SIG-M5 treated with dmso at 0.1 percent for 504 hours (cell line): ENCODE measurements around the gene GAS6.
"Not testable (repeated sequence)": the region's sequence is repeated elsewhere in the genome, so short reads cannot be mapped to it uniquely, and the experiment has no call there.

Source experiments
- DNase-seq: peaks from one replicate; lab custom pipeline; 2025; ENCODE audit not compliant: unreplicated experiment; lab: John Stamatoyannopoulos, UW

GAS6 gene

DNA sequence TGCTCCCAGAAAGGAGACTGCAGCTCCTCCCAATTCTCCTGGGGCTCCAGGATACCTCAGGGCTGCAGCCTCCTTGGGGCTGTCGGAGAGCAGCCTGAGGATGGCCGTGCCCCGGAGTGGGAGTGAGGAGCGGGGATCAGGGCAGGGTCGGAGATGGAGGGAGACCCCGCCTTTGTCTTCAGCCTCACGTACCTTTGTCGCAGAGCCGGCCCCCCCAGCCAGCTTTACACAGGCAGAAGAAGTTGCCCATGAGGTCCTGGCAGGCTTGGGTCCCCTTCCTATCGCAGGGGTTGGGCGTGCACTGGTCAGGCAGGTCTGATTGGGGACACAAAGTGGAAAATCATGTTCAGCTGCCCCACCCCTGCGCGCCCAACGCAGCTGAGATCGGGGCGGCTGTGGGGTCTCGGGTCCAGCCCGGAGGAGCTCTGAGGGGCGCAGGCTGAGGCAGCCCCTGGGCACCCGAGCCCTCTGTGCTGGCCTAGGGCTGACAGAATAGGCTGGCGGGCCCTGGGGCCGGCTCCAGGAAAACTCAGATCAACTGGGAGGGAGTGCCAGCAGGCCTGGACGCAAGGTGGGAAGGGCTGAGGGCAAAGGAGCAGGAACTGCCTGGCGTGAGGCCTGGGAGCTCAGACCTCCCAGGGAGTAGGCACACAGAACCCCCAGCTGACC is 24.2 kb downstream of the GAS6 start:
- no peak for DNase-seq

DNA sequence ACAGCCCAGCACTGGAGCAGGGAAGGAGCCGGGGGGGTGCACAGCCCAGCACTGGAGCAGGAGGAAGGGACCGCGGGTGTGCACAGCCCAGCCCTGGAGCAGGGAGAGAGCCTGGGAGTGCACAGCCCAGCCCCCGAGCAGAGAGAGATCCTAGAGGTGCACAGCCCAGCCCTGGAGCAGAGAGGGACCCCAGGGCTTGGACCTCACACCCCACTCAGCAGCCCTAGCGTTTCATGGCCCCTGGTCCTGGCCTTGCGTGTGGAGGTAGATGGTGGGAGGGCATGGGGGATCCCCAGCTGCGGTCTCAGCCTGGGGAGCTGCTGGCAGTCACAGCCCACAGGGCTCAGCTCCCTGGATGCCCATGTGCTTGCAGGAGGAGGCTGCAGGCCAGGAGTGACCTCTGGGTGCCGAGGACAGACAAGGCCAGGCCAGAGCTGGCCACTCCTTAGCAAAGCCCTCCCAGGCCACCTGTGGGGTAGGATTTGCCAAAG is 25.1 kb downstream of the GAS6 start:
- no peak for DNase-seq

DNA sequence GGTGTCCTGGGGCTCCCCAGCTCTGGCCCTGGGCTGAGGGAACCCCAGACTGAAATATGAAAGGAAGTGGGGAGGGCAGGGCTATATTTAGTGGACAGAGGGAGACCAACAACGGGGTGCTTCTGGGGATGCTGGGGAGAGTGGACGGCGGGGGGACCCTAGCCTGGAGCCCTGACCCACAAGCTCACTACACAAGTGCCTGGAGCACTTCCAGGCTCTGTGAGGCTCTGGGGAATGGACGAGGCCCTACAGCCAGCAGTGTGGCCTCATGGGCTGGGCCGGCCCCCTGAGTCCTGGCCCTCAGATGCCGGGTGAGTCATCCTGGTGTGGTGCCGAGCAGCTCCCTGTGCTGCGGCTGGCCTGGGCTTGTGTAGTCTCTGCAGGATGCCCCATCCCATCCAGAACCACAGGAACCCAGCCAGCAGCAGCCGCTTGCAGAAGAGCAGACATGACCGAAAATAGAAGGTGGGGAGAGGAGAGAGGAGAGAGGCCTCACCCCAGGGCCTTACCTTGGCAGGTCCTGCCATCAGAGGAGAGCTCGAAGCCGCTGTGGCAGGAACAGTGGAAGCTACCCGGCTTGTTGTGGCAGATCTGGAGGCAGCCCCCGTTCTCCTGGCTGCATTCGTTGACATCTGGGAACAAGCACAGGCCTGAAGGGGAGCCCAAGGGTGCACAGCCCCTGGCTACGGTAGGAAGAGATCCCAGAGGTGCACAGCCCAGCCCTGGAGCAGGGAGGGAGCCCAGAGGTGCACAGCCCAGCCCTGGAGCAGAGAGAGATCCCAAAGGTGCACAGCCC is 26.1 kb downstream of the GAS6 start:
- peak; percentile 75 for DNase-seq

DNA sequence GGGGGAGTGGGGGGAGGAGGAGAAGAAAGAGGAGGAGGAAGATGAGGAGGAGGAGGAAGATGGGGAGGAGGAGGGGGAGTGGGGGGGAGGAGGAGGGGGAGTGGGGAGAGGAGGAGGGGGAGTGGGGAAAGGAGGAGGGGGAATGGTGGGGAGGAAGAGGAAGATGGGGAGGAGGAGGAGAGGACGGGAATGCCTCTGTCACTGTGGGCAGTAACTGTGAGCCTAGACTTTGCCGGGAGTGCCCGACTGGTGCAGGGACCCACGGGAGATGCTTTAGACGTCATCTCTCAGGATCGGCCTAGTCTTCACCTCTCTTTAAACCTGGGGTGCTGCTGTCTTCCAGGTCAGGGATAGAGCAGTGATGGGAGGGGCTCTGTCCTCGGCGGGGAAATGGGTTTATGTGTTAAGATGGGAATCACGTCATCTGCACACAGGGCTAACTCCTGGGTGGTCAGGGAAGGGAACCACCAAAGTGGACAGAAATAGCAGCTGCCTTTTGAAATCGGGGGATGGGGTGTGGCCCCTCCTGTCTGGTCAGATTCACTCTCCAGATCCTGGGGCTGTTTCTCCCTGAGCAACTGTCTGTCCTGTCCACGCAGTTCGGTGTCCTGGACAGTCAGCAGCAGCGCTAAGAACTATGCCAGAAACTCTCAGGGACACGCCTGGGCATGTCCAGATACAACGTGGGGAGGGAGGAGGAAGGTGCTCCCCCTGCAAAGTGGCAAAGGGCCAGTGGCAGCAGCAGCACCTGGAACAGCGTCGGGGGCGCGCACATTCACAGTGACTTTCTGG is 26.9 kb downstream of the GAS6 start:
- DNase-seq, result peak; percentile 31

- DNase-seq, result no peak
These were observed 28.2 kb downstream of the GAS6 start for GRCh38 chr13:113835461-113836270.

DNA sequence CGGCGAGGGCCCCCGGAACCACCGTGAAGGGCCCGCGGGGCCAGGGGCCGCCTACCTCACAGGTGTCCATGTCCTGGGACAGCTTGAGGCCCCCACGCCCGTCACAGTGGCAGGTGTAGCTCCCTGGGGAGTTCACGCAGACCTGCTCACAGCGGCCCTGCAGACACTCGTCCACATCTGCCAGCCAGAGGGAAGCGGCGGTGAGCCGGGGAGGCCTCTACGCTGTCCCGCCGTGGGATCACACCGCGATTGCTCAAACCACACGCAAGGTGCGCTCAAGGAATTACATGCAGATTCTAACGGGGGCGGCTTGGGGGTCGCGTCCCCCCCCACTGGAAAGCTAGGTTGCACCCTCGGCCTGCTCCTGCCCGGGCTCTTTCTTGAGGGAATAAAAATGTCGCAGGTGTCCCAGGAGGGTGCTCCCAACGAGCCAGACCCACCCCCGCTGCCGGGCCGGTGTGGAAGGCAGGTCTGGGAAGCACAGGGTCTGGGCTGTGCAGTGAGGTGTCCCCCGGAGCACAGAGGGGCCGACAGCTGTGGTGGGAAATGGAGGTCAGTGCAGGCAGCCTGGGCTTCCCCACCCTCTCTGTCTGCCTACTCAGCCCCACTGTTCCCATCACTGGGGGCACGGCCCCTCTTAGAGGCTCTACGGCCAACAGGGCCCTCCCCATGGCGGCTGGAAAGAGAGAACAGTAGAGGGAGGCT is 29.2 kb downstream of the GAS6 start:
- no peak for DNase-seq

GRCh38 chr13:113834006-113834405 is 29.9 kb downstream of the GAS6 start:
- not testable (repeated sequence) for DNase-seq

GRCh38 chr13:113833111-113833830 is 30.6 kb downstream of the GAS6 start:
- DNase-seq, result no peak

DNA sequence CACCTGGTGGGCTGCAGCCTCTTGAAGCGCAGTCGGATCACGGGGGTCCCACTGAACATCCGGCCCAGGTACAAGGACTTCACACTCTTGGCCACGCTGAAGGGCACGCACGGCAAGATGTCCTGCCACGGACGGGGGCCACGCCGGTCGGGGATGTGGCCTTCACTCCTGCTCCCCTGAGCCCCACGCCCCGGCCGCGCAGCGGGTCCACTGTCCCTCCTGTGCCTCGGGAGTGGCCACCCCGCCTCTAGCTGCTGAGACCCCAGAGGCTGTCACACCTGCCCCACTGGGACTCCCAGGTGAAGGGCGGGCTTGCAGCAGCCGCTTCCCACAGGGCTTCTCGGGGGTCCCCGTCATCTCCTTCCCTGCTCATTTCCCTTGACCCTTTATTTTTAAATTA is 31.2 kb downstream of the GAS6 start:
- no peak for DNase-seq

DNA sequence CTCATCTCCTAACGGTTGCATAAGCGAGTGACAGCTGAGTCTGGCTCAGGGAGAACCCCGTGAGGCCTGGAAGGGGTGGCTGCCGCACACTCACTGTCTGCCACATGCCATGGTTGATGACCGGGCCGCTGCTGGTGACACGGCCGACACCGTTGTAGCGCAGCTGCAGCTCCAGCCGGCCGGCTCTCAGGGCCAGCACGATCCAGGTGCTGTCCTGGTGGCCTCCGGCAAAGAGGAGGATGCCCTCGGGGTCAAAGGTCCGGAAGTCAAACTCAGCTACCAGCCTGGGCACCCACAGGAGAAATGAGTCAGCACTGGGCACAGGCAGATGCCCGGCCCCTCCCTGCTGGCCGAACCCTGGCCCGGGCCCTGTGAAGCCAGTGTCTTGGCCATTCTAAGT is 31.7 kb downstream of the GAS6 start:
- no peak for DNase-seq

DNA sequence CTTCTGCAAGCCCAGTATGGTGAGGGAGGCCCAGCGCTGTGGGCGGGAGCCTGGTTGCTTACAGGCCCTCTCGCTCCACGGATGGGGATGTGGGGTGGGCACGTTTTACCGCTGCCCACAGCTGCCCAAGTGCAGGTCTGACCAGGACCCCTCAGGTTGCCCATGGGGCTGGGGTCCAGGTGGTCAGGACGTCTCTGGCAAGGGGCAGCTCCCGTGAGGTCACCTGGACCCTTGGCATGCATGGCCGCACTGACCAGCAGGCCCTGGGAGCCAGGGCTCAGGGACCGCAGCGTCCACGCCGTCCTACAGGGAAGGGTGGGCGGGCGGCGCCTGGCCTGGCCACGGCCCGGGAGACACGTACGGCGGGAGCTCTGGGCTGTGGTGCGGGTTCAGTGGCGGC is 32.8 kb downstream of the GAS6 start:
- no peak for DNase-seq

GRCh38 chr13:113830426-113830950 is 33.4 kb downstream of the GAS6 start:
- DNase-seq, result not testable (repeated sequence)

DNA sequence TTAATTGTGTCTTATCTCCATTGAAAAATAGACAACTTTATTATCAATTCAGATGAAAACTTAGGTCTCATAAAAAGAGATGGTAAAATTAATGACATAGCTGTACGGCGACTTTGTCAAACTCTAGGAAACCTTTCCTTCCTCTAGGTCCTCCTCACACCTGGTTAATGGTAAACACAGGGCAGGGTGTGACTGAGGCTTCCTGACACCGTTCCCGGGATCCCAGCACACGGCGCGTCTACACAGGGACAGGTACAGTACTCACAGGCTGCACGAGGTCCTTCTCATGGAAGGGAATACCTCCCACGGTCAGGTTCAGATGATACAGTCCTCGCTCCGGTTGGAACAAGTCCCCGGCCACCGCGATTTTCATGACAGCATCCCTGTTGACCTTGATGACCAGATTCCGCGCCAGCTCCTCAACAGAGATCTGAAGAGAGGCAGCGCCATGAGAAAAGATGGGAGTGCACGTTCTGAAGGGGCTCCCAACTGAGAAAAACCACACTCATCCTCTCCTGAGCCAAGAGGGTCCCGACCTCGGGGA is 35.5 kb downstream of the GAS6 start:
- DNase-seq, result no peak

- DNase-seq, result no peak
These were observed 36.9 kb downstream of the GAS6 start for GRCh38 chr13:113827021-113827420.

DNA sequence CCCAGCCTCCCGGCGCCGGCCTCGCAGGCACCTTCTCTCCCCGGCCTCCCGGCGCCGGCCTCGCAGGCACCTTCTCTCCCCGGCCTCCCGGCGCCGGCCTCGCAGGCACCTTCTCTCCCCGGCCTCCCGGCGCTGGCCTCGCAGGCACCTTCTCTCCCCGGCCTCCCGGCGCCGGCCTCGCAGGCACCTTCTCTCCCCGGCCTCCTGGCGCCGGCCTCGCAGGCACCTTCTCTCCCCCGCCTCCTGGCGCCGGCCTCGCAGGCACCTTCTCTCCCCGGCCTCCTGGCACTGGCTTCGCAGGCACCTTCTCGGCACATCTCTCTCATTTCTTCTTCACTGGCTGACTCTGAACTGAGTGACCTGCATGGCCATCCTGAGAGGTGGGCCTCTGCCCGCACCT is 37.4 kb downstream of the GAS6 start:
- not testable (repeated sequence) for DNase-seq

GRCh38 chr13:113825841-113826240 is 38.0 kb downstream of the GAS6 start:
- no peak for DNase-seq

- no peak for DNase-seq
These were observed 40.1 kb downstream of the GAS6 start for GRCh38 chr13:113823771-113824170.

GRCh38 chr13:113822956-113823744 is 40.7 kb downstream of the GAS6 start:
- no peak for DNase-seq
